Measurements from ENCODE around the gene POU6F1. TPM values are rescaled to one million over a fixed set of nuclear protein-coding genes. Genes with fewer than 3 reads are reported as not detected.

The POU6F1 gene
- total and polyA plus RNA-seq, 2 experiments from 2014 or later: 3.2 to 6.3 TPM

- WGBS (ENCODE audit: low lambda C conversion rate, missing lambda C conversion rate): 25% methylated on average over 10 of the region's 10 CpGs
- DNase-seq (ENCODE audit: low spot score): peak; percentile 25
These were observed 20.2 kb upstream of the POU6F1 start for GRCh38 chr12:51238037-51238509.

GRCh38 chr12:51234530-51234929 is 16.7 kb upstream of the POU6F1 start:
- H3K27ac ChIP-seq: no peak overlapping the region
- H3K36me3 ChIP-seq (replicated peaks; ENCODE audit: insufficient read depth, low read depth): no peaks in the 10 kb centered on the region
- H3K27me3 ChIP-seq: no peaks in the 10 kb centered on the region
- no peak for DNase-seq (ENCODE audit: low spot score)
- TF ChIP-seq CTCF (IDR thresholded peaks at IDR 0.05; ENCODE audit: poor library complexity) (no peak), EZH2 (IDR thresholded peaks at IDR 0.05; ENCODE audit: borderline replicate concordance) (no peak), EZH2phosphoT487 (IDR thresholded peaks at IDR 0.05; ENCODE audit: low read depth, severe bottlenecking, unreplicated experiment) (no peak)
- H4K20me1 ChIP-seq (ENCODE audit: insufficient read depth, poor library complexity, severe bottlenecking): no peaks in the 10 kb centered on the region
- H3K4me3 ChIP-seq: no peak overlapping the region
- H3K4me1 ChIP-seq (ENCODE audit: insufficient read depth): no peaks in the 10 kb centered on the region
- no peaks in the 10 kb centered on the region for H3K9me3 ChIP-seq (ENCODE audit: low read depth)
- 84% methylated on average over 5 of the region's 5 CpGs for WGBS (ENCODE audit: low lambda C conversion rate, missing lambda C conversion rate)
- peaks cover 3% of the 10 kb centered on the region for H3K79me2 ChIP-seq
- H3K9me2 ChIP-seq (replicated peaks; ENCODE audit: insufficient read depth): no peaks in the 10 kb centered on the region
- no peak overlapping the region for H3K4me2 ChIP-seq
- no peak overlapping the region for H2AFZ ChIP-seq

More at GRCh38 chr12:51238037-51238509, 20.2 kb upstream of the POU6F1 start:
- Histone ChIP-seq H3K4me1 (ENCODE audit: insufficient read depth) (no peaks in the 10 kb centered on the region), H2AFZ (peak overlapping the region; percentile 83), H3K9me2 (replicated peaks; ENCODE audit: insufficient read depth) (no peaks in the 10 kb centered on the region), H3K36me3 (replicated peaks; ENCODE audit: insufficient read depth, low read depth) (peaks cover 5% of the 10 kb centered on the region), H3K79me2 (peaks cover 24% of the 10 kb centered on the region), H3K9me3 (ENCODE audit: low read depth) (no peaks in the 10 kb centered on the region), H4K20me1 (ENCODE audit: insufficient read depth, poor library complexity, severe bottlenecking) (peaks cover 2% of the 10 kb centered on the region), H3K4me2 (peak overlapping the region; percentile 83), H3K4me3 (peak overlapping the region; percentile 45), H3K27me3 (no peaks in the 10 kb centered on the region), H3K27ac (peak overlapping the region; percentile 70)
- TF ChIP-seq EZH2 (IDR thresholded peaks at IDR 0.05; ENCODE audit: borderline replicate concordance) (no peak), EZH2phosphoT487 (IDR thresholded peaks at IDR 0.05; ENCODE audit: low read depth, severe bottlenecking, unreplicated experiment) (no peak), CTCF (IDR thresholded peaks at IDR 0.05; ENCODE audit: poor library complexity) (no peak)

GRCh38 chr12:51232642-51233041 is 14.8 kb upstream of the POU6F1 start:
- H4K20me1 ChIP-seq (ENCODE audit: insufficient read depth, poor library complexity, severe bottlenecking): no peaks in the 10 kb centered on the region
- no peak overlapping the region for H3K4me2 ChIP-seq
- no peak for DNase-seq (ENCODE audit: low spot score)
- no peaks in the 10 kb centered on the region for H3K27me3 ChIP-seq
- no peaks in the 10 kb centered on the region for H3K79me2 ChIP-seq
- no peaks in the 10 kb centered on the region for H3K4me1 ChIP-seq (ENCODE audit: insufficient read depth)
- no peak overlapping the region for H3K27ac ChIP-seq
- no peaks in the 10 kb centered on the region for H3K36me3 ChIP-seq (replicated peaks; ENCODE audit: insufficient read depth, low read depth)
- no peak for TF ChIP-seq EZH2phosphoT487 (IDR thresholded peaks at IDR 0.05; ENCODE audit: low read depth, severe bottlenecking, unreplicated experiment)
- no peak for TF ChIP-seq EZH2 (IDR thresholded peaks at IDR 0.05; ENCODE audit: borderline replicate concordance)
- TF ChIP-seq CTCF (IDR thresholded peaks at IDR 0.05; ENCODE audit: poor library complexity): no peak
- H2AFZ ChIP-seq: no peak overlapping the region
- H3K4me3 ChIP-seq: no peak overlapping the region
- no peaks in the 10 kb centered on the region for H3K9me3 ChIP-seq (ENCODE audit: low read depth)
- H3K9me2 ChIP-seq (replicated peaks; ENCODE audit: insufficient read depth): no peaks in the 10 kb centered on the region

All from hepatocyte (in vitro differentiated cells).